GM10847 (cell line): ENCODE measurements around the gene RPRD1B.

ENCODE experiments used
- POLR2A ChIP-seq: IDR thresholded peaks from 2 replicates; pipeline ENCODE4 v1.6.1; 2011; ENCODE audit not compliant: insufficient read length; ENCODE audit errors: extremely low read depth

Gene RPRD1B

GRCh38 chr20:37994512-37994911 lies 39.0 kb upstream of the RPRD1B start:
- no peak for TF ChIP-seq POLR2A

DNA sequence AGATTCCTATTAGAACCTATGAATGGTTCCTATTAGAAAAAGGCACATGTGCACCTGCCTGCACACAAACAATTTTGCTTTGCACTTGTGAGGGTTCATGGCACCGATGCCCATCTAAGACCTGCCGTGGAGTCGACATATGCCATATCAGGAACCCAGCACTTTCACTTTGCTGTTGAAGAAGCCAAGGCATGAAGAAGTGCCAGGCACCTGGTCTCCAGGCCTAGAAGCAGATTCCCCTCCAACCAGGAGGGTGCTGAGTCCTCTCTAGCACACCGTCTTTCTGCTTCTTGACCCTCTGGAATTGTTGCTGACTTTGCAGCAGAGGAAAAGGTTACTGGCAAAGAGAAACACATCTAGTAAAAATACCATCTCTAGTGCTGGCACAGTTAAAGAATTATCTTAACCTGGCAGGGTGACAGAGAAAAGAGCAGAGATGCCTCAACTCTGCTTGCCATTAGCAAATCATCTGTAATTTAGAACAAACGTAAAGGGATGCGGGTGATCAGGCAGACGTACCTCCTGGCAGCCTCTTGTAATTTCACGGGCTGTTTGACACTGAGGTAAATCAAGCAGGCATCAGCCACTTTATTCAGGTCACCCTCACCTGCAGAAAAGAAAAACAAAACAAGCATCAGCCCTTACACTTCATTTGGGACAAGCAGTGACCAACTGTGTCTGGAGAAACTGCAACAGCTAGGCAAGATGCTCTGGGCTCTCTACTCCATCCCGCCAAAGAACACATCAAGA lies 37.5 kb upstream of the RPRD1B start:
- no peak for TF ChIP-seq POLR2A

GRCh38 chr20:37997516-37997915 lies 36.0 kb upstream of the RPRD1B start:
- TF ChIP-seq POLR2A = no peak

- TF ChIP-seq POLR2A = no peak
Observed at GRCh38 chr20:37999526-38000263, 33.9 kb upstream of the RPRD1B start.

DNA sequence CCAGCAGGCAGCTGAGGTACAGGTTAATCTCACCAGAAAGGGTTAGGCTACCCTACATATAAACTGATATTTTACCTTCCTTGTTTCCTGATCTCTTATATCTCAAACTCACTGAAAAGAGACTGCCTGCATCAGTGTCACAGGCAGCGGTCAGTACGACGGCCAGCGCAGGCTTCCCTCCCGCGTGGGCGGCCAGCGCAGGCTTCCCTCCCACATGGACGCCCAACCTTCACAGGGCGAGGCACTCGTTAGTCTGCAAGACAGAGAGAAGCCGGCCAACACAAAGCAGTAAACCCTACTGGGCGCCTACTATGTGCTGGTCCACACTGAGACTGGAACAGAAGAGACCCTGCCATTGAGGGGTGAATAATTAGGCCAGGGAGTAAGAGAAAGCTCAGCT lies 33.3 kb upstream of the RPRD1B start:
- no peak for TF ChIP-seq POLR2A

DNA sequence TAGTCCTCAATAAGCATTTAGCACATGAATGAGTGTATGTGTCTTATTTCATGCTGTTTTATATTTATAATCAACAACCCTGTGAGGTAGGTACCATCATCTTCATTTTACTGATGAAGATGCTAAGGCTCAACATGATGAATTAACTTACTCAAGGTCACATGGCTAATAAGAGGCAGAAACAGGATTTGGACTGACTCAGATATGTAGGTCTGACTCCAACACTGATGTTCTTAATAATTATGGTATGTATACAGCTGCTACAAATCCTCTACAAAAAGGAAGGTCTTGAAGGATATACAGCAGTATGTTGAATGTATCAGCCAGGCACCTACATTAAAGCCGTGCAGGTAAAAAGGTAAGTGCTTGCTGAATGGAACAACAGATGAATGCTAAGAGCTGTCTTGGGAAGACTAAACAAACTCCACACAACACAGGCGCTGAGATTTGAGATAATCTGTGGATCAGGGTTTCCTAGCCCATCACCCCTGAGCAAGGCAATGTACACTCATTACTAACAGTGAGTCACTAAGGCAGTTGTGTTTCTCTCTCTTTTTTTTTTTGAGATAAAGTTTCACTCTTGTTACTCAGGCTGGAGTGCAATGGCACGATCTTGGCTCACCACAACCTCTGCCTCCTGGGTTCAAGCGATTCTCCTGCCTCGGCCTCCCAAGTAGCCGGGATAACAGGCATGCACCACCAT lies 32.2 kb upstream of the RPRD1B start:
- no peak for TF ChIP-seq POLR2A

GRCh38 chr20:38001981-38002380 lies 31.6 kb upstream of the RPRD1B start:
- no peak for TF ChIP-seq POLR2A

GRCh38 chr20:38002422-38002821 lies 31.1 kb upstream of the RPRD1B start:
- TF ChIP-seq POLR2A = no peak

- TF ChIP-seq POLR2A = no peak
Observed at GRCh38 chr20:38004416-38004815, 29.1 kb upstream of the RPRD1B start.

GRCh38 chr20:38005903-38006302 lies 27.6 kb upstream of the RPRD1B start:
- TF ChIP-seq POLR2A = no peak

DNA sequence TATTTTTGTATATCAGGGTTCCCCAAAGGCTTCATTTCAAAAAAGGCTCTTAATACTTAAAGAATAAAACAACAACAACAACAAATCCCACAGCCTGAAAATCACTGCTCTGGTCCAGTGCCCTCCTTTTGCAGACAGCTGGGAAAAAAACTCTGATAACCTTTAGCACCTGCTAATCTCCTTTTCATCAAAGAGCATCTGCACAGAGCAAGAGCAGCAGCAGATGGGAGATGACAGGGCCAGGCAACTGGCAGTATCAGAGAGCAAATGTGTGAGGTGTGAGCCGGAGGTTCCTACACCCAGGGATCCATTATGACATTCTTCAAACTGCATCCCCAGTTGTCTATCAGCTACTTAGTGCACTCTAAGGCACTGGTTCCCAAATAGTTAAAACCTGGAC lies 26.0 kb upstream of the RPRD1B start:
- no peak for TF ChIP-seq POLR2A

DNA sequence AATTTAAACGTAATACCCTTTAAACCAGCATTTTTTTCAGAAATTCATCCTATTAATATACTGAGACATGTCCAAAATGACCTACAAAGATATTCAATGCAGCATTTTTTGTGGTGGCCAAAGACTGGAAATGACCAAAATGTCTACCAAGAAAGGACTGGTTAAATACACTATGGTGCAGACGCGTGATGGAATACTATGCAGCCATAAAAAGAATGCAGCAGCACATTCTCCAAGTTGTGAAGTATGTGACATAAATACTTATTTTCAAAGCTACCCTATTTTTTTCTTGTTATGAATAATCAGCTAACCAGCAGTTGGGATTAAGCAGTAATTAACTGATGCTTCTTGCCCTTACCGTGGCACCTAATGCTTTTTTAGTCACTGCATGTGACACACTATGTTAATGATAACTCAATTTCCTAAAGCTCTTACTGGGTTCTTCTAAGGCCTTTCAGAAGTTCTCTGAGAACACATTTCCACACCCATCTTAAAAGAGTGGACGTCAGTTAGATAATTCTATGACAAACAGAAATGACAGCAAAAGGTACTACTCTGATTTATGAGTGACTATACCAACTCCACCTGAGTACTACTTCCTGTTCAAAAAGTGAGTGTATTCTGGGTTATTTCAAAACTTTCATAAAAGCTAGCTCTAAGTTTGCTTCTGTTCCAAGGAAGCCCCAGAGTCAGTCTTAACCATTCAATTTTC lies 25.2 kb upstream of the RPRD1B start:
- TF ChIP-seq POLR2A = no peak

- no peak for TF ChIP-seq POLR2A
Observed at GRCh38 chr20:38011696-38012095, 21.9 kb upstream of the RPRD1B start.

- TF ChIP-seq POLR2A = no peak
Observed at GRCh38 chr20:38012332-38012731, 21.2 kb upstream of the RPRD1B start.

DNA sequence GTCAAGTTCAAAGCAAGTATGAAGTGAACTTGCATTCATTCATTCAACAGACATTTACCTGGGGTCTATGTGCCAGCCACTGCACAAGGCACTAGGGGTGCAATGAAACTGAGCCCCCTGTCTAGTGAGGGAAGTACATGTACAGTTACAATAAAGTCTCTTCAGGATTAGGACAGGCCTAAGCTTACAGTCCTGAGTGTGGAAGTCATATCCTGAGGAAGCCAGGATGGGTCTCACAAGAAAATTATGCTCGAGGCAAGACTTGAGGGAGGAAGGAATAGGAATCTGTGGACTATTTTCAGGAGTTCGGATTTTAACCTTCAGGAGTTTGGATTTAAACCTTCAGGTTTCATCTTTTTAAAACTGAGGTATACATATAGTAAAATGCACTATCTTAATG lies 19.7 kb upstream of the RPRD1B start:
- no peak for TF ChIP-seq POLR2A
